Measurements from ENCODE around the gene SIAH2.
A peak's percentile ranks its signal among the peaks of the same experiment; 100 is the strongest.

Gene SIAH2

GRCh38 chr3:150760431-150761200, 2.4 kb downstream of the SIAH2 start:
- Histone ChIP-seq H3K27ac (peak overlapping the region; percentile 99), H3K4me3 (peak overlapping the region; percentile 77 to 90), H3K36me3 (no peaks in the 10 kb centered on the region), H3K4me1 (peaks cover 3 to 67% (median 45%) of the 10 kb centered on the region in 4 donors), H3K27me3 (no peaks in the 10 kb centered on the region), H3K9me3 (no peaks in the 10 kb centered on the region)
- TF ChIP-seq CTCF (IDR thresholded peaks at IDR 0.05): no peak
- no peak for DNase-seq
- intact Hi-C loops (cut with DNase I; ENCODE audit: low total_unique reads): loop anchor here (5.0 to 10.0 kb wide), 3 partner anchors 158 to 356 kb away; partner anchors contain the start of genes EIF2A, SELENOT, SERP1 and TSC22D2

- H3K27me3 ChIP-seq: no peaks in the 10 kb centered on the region
- no peaks in the 10 kb centered on the region for H3K36me3 ChIP-seq
- no peaks in the 10 kb centered on the region for H3K9me3 ChIP-seq
- DNase-seq: no peak
- intact Hi-C loops (cut with DNase I; ENCODE audit: low total_unique reads): loop anchor here (5.0 to 10.0 kb wide), 3 partner anchors 158 to 355 kb away; partner anchors contain the start of genes EIF2A, SELENOT, SERP1 and TSC22D2
- TF ChIP-seq CTCF (IDR thresholded peaks at IDR 0.05): no peak
- peak overlapping the region; percentile 77 to 90 for H3K4me3 ChIP-seq
- H3K4me1 ChIP-seq: peaks cover 3 to 74% (median 48%) of the 10 kb centered on the region in 4 donors
- H3K27ac ChIP-seq: peak overlapping the region; percentile 99
Observed at GRCh38 chr3:150759947-150760346, 3.0 kb downstream of the SIAH2 start.

- TF ChIP-seq CTCF (IDR thresholded peaks at IDR 0.05): no peak
- Histone ChIP-seq H3K36me3 (no peaks in the 10 kb centered on the region), H3K9me3 (no peaks in the 10 kb centered on the region), H3K4me1 (peaks cover 3 to 72% (median 46%) of the 10 kb centered on the region in 4 donors), H3K4me3 (peak overlapping the region in 1 of 2 donors; percentile 90), H3K27me3 (no peaks in the 10 kb centered on the region), H3K27ac (peak overlapping the region; percentile 99)
- intact Hi-C loops (cut with DNase I; ENCODE audit: low total_unique reads): no loop called here
- no peak for DNase-seq
Observed at GRCh38 chr3:150759319-150759718, 3.6 kb downstream of the SIAH2 start.

- H3K27ac ChIP-seq: peak overlapping the region; percentile 69 to 99
- no peaks in the 10 kb centered on the region for H3K27me3 ChIP-seq
- H3K9me3 ChIP-seq: no peaks in the 10 kb centered on the region
- intact Hi-C loops (cut with DNase I; ENCODE audit: low total_unique reads): no loop called here
- peaks cover 3 to 84% (median 48%) of the 10 kb centered on the region in 4 donors for H3K4me1 ChIP-seq
- DNase-seq: no peak
- TF ChIP-seq CTCF (IDR thresholded peaks at IDR 0.05): no peak
- no peak overlapping the region for H3K4me3 ChIP-seq
- H3K36me3 ChIP-seq: no peaks in the 10 kb centered on the region
Observed at GRCh38 chr3:150757768-150758167, 5.2 kb downstream of the SIAH2 start.

GRCh38 chr3:150757364-150757763, 5.6 kb downstream of the SIAH2 start:
- H3K36me3 ChIP-seq: no peaks in the 10 kb centered on the region
- H3K4me1 ChIP-seq: peaks cover 3 to 88% (median 50%) of the 10 kb centered on the region in 4 donors
- no peak for DNase-seq
- H3K27me3 ChIP-seq: no peaks in the 10 kb centered on the region
- peak overlapping the region; percentile 69 to 99 for H3K27ac ChIP-seq
- intact Hi-C loops (cut with DNase I; ENCODE audit: low total_unique reads): no loop called here
- no peak overlapping the region for H3K4me3 ChIP-seq
- no peaks in the 10 kb centered on the region for H3K9me3 ChIP-seq
- TF ChIP-seq CTCF (IDR thresholded peaks at IDR 0.05): no peak
